Nephron progenitor cell (in vitro differentiated cells): ENCODE data around the gene ATP1B3.

Source experiments
- DNase-seq: peaks from one replicate; pipeline ENCODE4 v3.0.0; 2021
- H3K27ac Mint-ChIP-seq: 2 replicates; pipeline ENCODE4 v1.8.0; 2021; ENCODE audit warnings: mild to moderate bottlenecking, moderate library complexity, mixed read lengths
- H3K27me3 Mint-ChIP-seq: 2 replicates; pipeline ENCODE4 v1.8.0; 2021; ENCODE audit warnings: mild to moderate bottlenecking, low read depth, mixed read lengths; ENCODE audit not compliant: poor library complexity
- H3K36me3 Mint-ChIP-seq: 2 replicates; pipeline ENCODE4 v1.8.0; 2021; ENCODE audit warnings: low read depth, mixed read lengths
- H3K4me1 Mint-ChIP-seq: 2 replicates; pipeline ENCODE4 v1.8.0; 2021; ENCODE audit warnings: mixed read lengths
- H3K4me3 Mint-ChIP-seq: 2 replicates; pipeline ENCODE4 v1.8.0; 2021; ENCODE audit warnings: mild to moderate bottlenecking, moderate library complexity, mixed read lengths
- H3K9me3 Mint-ChIP-seq: 2 replicates; pipeline ENCODE4 v1.8.0; 2021; ENCODE audit warnings: mild to moderate bottlenecking, moderate library complexity, mixed read lengths
- CTCF ChIP-seq: fragments of 200-600 bp; sonication (generic); IDR thresholded peaks from 2 replicates; pipeline ENCODE4 v1.5.0; 2021; ENCODE audit warnings: antibody characterized with exemption

The ATP1B3 gene

GRCh38 chr3:141926929-141927328 is 50.5 kb downstream of the ATP1B3 start:
- peaks cover 5% of the 10 kb centered on the region for H3K4me1 Mint-ChIP-seq
- DNase-seq: no peak
- H3K9me3 Mint-ChIP-seq: no peaks in the 10 kb centered on the region
- TF ChIP-seq CTCF: no peak
- H3K27ac Mint-ChIP-seq: no peak overlapping the region
- H3K27me3 Mint-ChIP-seq: peaks cover 3% of the 10 kb centered on the region
- peaks cover 60% of the 10 kb centered on the region for H3K36me3 Mint-ChIP-seq
- H3K4me3 Mint-ChIP-seq: no peak overlapping the region

- H3K27me3 Mint-ChIP-seq: peaks cover 7% of the 10 kb centered on the region
- TF ChIP-seq CTCF: no peak
- H3K4me3 Mint-ChIP-seq: no peak overlapping the region
- peak overlapping the region; percentile 83 for H3K27ac Mint-ChIP-seq
- H3K36me3 Mint-ChIP-seq: peaks cover 45% of the 10 kb centered on the region
- H3K9me3 Mint-ChIP-seq: no peaks in the 10 kb centered on the region
- DNase-seq: no peak
- peaks cover 5% of the 10 kb centered on the region for H3K4me1 Mint-ChIP-seq
These were observed 52.3 kb downstream of the ATP1B3 start for GRCh38 chr3:141928631-141929270.

GRCh38 chr3:141929341-141929995 is 53.0 kb downstream of the ATP1B3 start:
- H3K4me1 Mint-ChIP-seq: peaks cover 12% of the 10 kb centered on the region
- no peaks in the 10 kb centered on the region for H3K9me3 Mint-ChIP-seq
- peak overlapping the region; percentile 83 for H3K27ac Mint-ChIP-seq
- TF ChIP-seq CTCF: no peak
- DNase-seq: no peak
- H3K27me3 Mint-ChIP-seq: peaks cover 10% of the 10 kb centered on the region
- H3K4me3 Mint-ChIP-seq: no peak overlapping the region
- H3K36me3 Mint-ChIP-seq: peaks cover 41% of the 10 kb centered on the region

GRCh38 chr3:141930801-141931200 is 54.4 kb downstream of the ATP1B3 start:
- Mint-ChIP-seq H3K9me3 (no peaks in the 10 kb centered on the region), H3K36me3 (peaks cover 29% of the 10 kb centered on the region), H3K4me3 (no peak overlapping the region), H3K4me1 (peaks cover 13% of the 10 kb centered on the region), H3K27me3 (peaks cover 7% of the 10 kb centered on the region), H3K27ac (no peak overlapping the region)
- no peak for TF ChIP-seq CTCF
- DNase-seq: no peak

GRCh38 chr3:141933421-141934300 is 57.2 kb downstream of the ATP1B3 start:
- Mint-ChIP-seq H3K27me3 (peaks cover 7% of the 10 kb centered on the region), H3K36me3 (peaks cover 12% of the 10 kb centered on the region), H3K9me3 (no peaks in the 10 kb centered on the region), H3K27ac (peak overlapping the region; percentile 83), H3K4me3 (no peak overlapping the region), H3K4me1 (peaks cover 9% of the 10 kb centered on the region)
- no peak for DNase-seq
- no peak for TF ChIP-seq CTCF
